GM23338 (cell line): ENCODE data around the gene APCDD1L. TPM values are rescaled to one million over a fixed set of nuclear protein-coding genes. Genes with fewer than 3 reads are reported as not detected.

Experiments used
- ATAC-seq: fragments of 200-7000 bp; cut with Tn5 transposase; 3 replicates; pipeline ENCODE4 v1.9.1; 2020
- DNase-seq: peaks from one replicate; pipeline ENCODE4 v3.0.0-alpha.2; 2015; ENCODE audit warnings: low spot score
- H2AFZ ChIP-seq: fragments of 200-600 bp; sonication (generic); 2 replicates; pipeline ENCODE4 v1.8.0; 2016; ENCODE audit warnings: antibody characterized with exemption, mild to moderate bottlenecking, moderate library complexity
- H3F3A ChIP-seq: fragments of 200-600 bp; sonication (generic); replicated peaks from 2 replicates; pipeline ENCODE4 v1.8.0; 2017; ENCODE audit warnings: antibody characterized with exemption, mixed run types, low read depth
- H3K27ac ChIP-seq: fragments of 200-600 bp; sonication (generic); 2 replicates; pipeline ENCODE4 v1.6.1; 2016; ENCODE audit warnings: low read depth
- H3K27me3 ChIP-seq: fragments of 200-600 bp; sonication (generic); 2 replicates; pipeline ENCODE4 v1.8.0; 2016; ENCODE audit warnings: mild to moderate bottlenecking, mixed run types, moderate library complexity; ENCODE audit not compliant: insufficient read depth
- H3K36me3 ChIP-seq: fragments of 200-600 bp; sonication (generic); 2 replicates; pipeline ENCODE4 v1.8.0; 2016; ENCODE audit warnings: mild to moderate bottlenecking; ENCODE audit not compliant: insufficient read depth
- H3K4me1 ChIP-seq: fragments of 200-600 bp; sonication (generic); 2 replicates; pipeline ENCODE4 v1.8.0; 2016; ENCODE audit warnings: mild to moderate bottlenecking, moderate library complexity; ENCODE audit not compliant: insufficient read depth
- H3K4me2 ChIP-seq: fragments of 200-600 bp; sonication (generic); 2 replicates; pipeline ENCODE4 v1.7.1; 2017; ENCODE audit warnings: mixed run types
- H3K4me3 ChIP-seq: fragments of 200-600 bp; sonication (generic); 2 replicates; pipeline ENCODE4 v1.6.1; 2016; ENCODE audit warnings: mixed run types
- H3K79me2 ChIP-seq: fragments of 200-600 bp; sonication (generic); replicated peaks from 2 replicates; pipeline ENCODE4 v1.8.0; 2017; ENCODE audit warnings: mild to moderate bottlenecking; ENCODE audit not compliant: insufficient read depth
- H3K9me2 ChIP-seq: fragments of 200-600 bp; sonication (generic); 2 replicates; pipeline ENCODE4 v1.8.0; 2017; ENCODE audit not compliant: insufficient read depth
- H4K20me1 ChIP-seq: fragments of 200-600 bp; sonication (generic); replicated peaks from 2 replicates; pipeline ENCODE4 v1.8.0; 2017; ENCODE audit warnings: mild to moderate bottlenecking; ENCODE audit not compliant: insufficient read depth
- H3K27ac Mint-ChIP-seq: 2 replicates; pipeline ENCODE4 v1.8.0; 2020; ENCODE audit warnings: inconsistent platforms, mild to moderate bottlenecking, moderate library complexity, mixed read lengths
- H3K27me3 Mint-ChIP-seq: 3 replicates; pipeline ENCODE4 v1.8.0; 2022; ENCODE audit warnings: low read depth, mild to moderate bottlenecking, moderate library complexity, mixed read lengths, inconsistent platforms; ENCODE audit not compliant: insufficient read depth, poor library complexity
- H3K36me3 Mint-ChIP-seq: 3 replicates; pipeline ENCODE4 v1.8.0; 2021; ENCODE audit warnings: low read depth, mild to moderate bottlenecking, inconsistent platforms, moderate library complexity, mixed read lengths
- H3K4me1 Mint-ChIP-seq: 3 replicates; pipeline ENCODE4 v1.8.0; 2020; ENCODE audit warnings: mild to moderate bottlenecking, inconsistent platforms, mixed read lengths
- H3K4me3 Mint-ChIP-seq: 3 replicates; pipeline ENCODE4 v1.8.0; 2021; ENCODE audit warnings: moderate library complexity, mild to moderate bottlenecking, inconsistent platforms, mixed read lengths
- H3K9me3 Mint-ChIP-seq: 3 replicates; pipeline ENCODE4 v1.8.0; 2020; ENCODE audit warnings: moderate library complexity, mild to moderate bottlenecking, inconsistent platforms, mixed read lengths
- CREB1 ChIP-seq: fragments of 250-450 bp; sonication (Bioruptor Pico); IDR thresholded peaks from 2 replicates; pipeline ENCODE4 v1.5.0; 2020; ENCODE audit warnings: low read depth, mild to moderate bottlenecking, moderate library complexity
- EZH2 ChIP-seq: fragments of 200-600 bp; sonication (generic); IDR thresholded peaks from one replicate; pipeline ENCODE4 v1.8.0; 2017; ENCODE audit warnings: antibody characterized with exemption, mild to moderate bottlenecking, low read depth; ENCODE audit not compliant: unreplicated experiment
- EZH2phosphoT487 ChIP-seq: fragments of 200-600 bp; sonication (generic); IDR thresholded peaks from one replicate; pipeline ENCODE4 v1.8.1; 2018; ENCODE audit warnings: antibody characterized with exemption; ENCODE audit not compliant: unreplicated experiment
- JUNB ChIP-seq: IDR thresholded peaks from one replicate; pipeline ENCODE4 v1.6.1; 2016; ENCODE audit warnings: antibody characterized with exemption; ENCODE audit not compliant: unreplicated experiment
- NANOG ChIP-seq: IDR thresholded peaks from 2 replicates; pipeline ENCODE4 v1.6.1; 2016; ENCODE audit warnings: antibody characterized with exemption, borderline replicate concordance
- POLR2AphosphoS5 ChIP-seq: IDR thresholded peaks from 2 replicates; pipeline ENCODE4 v1.6.1; 2016; ENCODE audit warnings: antibody characterized with exemption, low read depth
- STAT1 ChIP-seq: IDR thresholded peaks from one replicate; pipeline ENCODE4 v1.6.1; 2016; ENCODE audit warnings: antibody characterized with exemption; ENCODE audit not compliant: unreplicated experiment
- ZNF114 ChIP-seq: fragments of 250-450 bp; sonication (Bioruptor Pico); IDR thresholded peaks from 2 replicates; pipeline ENCODE4 v1.5.0; 2020; ENCODE audit warnings: mild to moderate bottlenecking, moderate library complexity
- ZNF331 ChIP-seq: fragments of 250-450 bp; sonication (Bioruptor Pico); IDR thresholded peaks from 2 replicates; pipeline ENCODE4 v1.5.0; 2020; ENCODE audit warnings: low read depth, mild to moderate bottlenecking, moderate library complexity
- polyA plus RNA-seq: library from polyadenylated mRNA; unstranded; fragments of >200 nt; fragmentation: Nextera tagmentation; extraction: Ambion mirVana; gene quantifications from 2 replicates; pipeline ENCODE4 v1.2.1, GENCODE V29; 2016
- total RNA-seq: library from RNA; depleted of rRNA; stranded (reverse); fragments of >200 nt; shearing (Covaris generic); gene quantifications from 2 replicates; pipeline ENCODE4 v1.2.3, GENCODE V29; 2014
- TF ChIP-seq, protein P1 (sequence below): fragments of 250-450 bp; sonication (Bioruptor Pico); IDR thresholded peaks from 2 replicates; pipeline ENCODE4 v1.5.0; 2020; ENCODE audit warnings: mild to moderate bottlenecking, moderate library complexity
- TF ChIP-seq, protein P2 (sequence below), 2 experiments: fragments of 200-600 bp in 1 of 2; sonication (generic) in 1 of 2; conservative IDR thresholded peaks; 2 replicates each; pipeline versions ENCODE4 v1.5.1 to v1.6.1; 2016 to 2017; ENCODE audit warnings: antibody characterized with exemption in 2 of 2, low read depth in 2 of 2, mild to moderate bottlenecking in 2 of 2, moderate library complexity in 1 of 2
- TF ChIP-seq, protein P3 (sequence below): IDR thresholded peaks from 2 replicates; pipeline ENCODE4 v1.6.1; 2016; ENCODE audit warnings: antibody characterized with exemption
- TF ChIP-seq, protein P4 (sequence below): IDR thresholded peaks from one replicate; pipeline ENCODE4 v1.6.1; 2018; ENCODE audit warnings: antibody characterized with exemption; ENCODE audit not compliant: unreplicated experiment

The APCDD1L gene
- total and polyA plus RNA-seq, 2 experiments from 2014 or later = 1.8 to 4.6 TPM

DNA sequence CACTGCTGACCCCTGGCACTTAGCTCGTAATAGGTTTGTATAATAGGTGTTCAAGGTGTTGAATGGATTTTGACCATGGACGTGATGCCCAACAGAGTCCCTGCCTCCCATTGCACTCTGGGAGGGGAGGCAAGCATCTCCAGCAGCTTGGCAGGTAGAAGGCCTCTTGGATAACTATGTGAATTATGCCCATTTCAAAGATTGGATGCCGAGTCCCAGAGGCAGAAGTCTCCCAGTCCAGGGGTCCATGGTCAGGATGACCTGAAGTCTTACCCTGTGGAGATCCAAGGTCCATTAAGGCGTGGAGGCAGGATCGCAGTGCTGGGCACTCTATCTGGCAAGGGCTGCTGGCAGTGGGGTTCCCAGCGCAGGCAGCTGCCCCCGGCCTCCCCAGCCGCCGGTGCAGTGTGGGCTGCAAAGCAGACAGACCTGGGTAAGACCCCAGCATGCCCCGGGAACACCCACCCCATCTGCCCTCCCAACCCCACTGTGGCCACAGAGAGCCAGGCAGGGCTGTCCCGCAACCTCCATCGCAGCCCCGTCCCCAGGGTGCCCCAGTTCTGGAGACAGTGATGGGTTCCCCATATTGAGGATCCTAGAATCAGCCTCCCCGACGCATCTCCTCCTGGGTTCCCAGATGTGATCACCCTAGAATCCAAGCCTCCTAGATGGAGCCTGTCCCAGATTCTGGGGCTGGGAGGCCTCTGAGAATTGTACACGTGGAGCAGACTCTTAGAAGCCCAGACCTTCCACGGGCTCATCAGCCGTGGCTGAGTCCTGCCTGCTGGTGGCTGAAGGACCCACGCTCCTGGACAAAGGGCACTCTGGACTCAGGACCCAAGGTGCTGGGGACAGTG is 44.6 kb downstream of the APCDD1L start:
- Histone ChIP-seq H3K9me2 (no peaks in the 10 kb centered on the region), H3K36me3 (no peaks in the 10 kb centered on the region), H3K27me3 (no peaks in the 10 kb centered on the region), H3K4me1 (no peaks in the 10 kb centered on the region), H3K4me2 (no peak overlapping the region), H3K27ac (no peak overlapping the region), H2AFZ (no peak overlapping the region), H4K20me1 (no peaks in the 10 kb centered on the region), H3F3A (no peaks in the 10 kb centered on the region), H3K4me3 (no peak overlapping the region), H3K79me2 (no peaks in the 10 kb centered on the region)
- Mint-ChIP-seq H3K36me3 (no peaks in the 10 kb centered on the region), H3K9me3 (no peaks in the 10 kb centered on the region; the same call in 2 of the 3 replicates), H3K27me3 (peaks cover 6% of the 10 kb centered on the region), H3K4me3 (no peak overlapping the region), H3K4me1 (peaks cover 5% of the 10 kb centered on the region; the same call in 2 of the 3 replicates), H3K27ac (no peak overlapping the region)
- TF ChIP-seq STAT1 (no peak), EZH2phosphoT487 (no peak), JUNB (no peak), EZH2 (no peak), NANOG (no peak), ZNF331 (CRISPR knock-in tag) (no peak), ZNF114 (CRISPR knock-in tag) (no peak), CREB1 (CRISPR knock-in tag) (no peak), POLR2AphosphoS5 (no peak)
- TF ChIP-seq, protein P1, sequence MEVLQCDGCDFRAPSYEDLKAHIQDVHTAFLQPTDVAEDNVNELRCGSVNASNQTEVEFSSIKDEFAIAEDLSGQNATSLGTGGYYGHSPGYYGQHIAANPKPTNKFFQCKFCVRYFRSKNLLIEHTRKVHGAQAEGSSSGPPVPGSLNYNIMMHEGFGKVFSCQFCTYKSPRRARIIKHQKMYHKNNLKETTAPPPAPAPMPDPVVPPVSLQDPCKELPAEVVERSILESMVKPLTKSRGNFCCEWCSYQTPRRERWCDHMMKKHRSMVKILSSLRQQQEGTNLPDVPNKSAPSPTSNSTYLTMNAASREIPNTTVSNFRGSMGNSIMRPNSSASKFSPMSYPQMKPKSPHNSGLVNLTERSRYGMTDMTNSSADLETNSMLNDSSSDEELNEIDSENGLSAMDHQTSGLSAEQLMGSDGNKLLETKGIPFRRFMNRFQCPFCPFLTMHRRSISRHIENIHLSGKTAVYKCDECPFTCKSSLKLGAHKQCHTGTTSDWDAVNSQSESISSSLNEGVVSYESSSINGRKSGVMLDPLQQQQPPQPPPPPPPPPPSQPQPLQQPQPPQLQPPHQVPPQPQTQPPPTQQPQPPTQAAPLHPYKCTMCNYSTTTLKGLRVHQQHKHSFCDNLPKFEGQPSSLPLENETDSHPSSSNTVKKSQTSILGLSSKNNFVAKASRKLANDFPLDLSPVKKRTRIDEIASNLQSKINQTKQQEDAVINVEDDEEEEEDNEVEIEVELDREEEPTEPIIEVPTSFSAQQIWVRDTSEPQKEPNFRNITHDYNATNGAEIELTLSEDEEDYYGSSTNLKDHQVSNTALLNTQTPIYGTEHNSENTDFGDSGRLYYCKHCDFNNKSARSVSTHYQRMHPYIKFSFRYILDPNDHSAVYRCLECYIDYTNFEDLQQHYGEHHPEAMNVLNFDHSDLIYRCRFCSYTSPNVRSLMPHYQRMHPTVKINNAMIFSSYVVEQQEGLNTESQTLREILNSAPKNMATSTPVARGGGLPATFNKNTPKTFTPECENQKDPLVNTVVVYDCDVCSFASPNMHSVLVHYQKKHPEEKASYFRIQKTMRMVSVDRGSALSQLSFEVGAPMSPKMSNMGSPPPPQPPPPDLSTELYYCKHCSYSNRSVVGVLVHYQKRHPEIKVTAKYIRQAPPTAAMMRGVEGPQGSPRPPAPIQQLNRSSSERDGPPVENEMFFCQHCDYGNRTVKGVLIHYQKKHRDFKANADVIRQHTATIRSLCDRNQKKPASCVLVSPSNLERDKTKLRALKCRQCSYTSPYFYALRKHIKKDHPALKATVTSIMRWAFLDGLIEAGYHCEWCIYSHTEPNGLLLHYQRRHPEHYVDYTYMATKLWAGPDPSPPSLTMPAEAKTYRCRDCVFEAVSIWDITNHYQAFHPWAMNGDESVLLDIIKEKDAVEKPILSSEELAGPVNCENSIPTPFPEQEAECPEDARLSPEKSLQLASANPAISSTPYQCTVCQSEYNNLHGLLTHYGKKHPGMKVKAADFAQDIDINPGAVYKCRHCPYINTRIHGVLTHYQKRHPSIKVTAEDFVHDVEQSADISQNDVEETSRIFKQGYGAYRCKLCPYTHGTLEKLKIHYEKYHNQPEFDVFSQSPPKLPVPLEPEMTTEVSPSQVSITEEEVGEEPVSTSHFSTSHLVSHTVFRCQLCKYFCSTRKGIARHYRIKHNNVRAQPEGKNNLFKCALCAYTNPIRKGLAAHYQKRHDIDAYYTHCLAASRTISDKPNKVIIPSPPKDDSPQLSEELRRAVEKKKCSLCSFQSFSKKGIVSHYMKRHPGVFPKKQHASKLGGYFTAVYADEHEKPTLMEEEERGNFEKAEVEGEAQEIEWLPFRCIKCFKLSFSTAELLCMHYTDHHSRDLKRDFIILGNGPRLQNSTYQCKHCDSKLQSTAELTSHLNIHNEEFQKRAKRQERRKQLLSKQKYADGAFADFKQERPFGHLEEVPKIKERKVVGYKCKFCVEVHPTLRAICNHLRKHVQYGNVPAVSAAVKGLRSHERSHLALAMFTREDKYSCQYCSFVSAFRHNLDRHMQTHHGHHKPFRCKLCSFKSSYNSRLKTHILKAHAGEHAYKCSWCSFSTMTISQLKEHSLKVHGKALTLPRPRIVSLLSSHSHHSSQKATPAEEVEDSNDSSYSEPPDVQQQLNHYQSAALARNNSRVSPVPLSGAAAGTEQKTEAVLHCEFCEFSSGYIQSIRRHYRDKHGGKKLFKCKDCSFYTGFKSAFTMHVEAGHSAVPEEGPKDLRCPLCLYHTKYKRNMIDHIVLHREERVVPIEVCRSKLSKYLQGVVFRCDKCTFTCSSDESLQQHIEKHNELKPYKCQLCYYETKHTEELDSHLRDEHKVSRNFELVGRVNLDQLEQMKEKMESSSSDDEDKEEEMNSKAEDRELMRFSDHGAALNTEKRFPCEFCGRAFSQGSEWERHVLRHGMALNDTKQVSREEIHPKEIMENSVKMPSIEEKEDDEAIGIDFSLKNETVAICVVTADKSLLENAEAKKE (CRISPR knock-in tag) = no peak
- TF ChIP-seq, protein P2, sequence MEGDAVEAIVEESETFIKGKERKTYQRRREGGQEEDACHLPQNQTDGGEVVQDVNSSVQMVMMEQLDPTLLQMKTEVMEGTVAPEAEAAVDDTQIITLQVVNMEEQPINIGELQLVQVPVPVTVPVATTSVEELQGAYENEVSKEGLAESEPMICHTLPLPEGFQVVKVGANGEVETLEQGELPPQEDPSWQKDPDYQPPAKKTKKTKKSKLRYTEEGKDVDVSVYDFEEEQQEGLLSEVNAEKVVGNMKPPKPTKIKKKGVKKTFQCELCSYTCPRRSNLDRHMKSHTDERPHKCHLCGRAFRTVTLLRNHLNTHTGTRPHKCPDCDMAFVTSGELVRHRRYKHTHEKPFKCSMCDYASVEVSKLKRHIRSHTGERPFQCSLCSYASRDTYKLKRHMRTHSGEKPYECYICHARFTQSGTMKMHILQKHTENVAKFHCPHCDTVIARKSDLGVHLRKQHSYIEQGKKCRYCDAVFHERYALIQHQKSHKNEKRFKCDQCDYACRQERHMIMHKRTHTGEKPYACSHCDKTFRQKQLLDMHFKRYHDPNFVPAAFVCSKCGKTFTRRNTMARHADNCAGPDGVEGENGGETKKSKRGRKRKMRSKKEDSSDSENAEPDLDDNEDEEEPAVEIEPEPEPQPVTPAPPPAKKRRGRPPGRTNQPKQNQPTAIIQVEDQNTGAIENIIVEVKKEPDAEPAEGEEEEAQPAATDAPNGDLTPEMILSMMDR (conservative IDR thresholded peaks at IDR 0.05; ENCODE audit: low read depth in 2 of 2) = no peak
- TF ChIP-seq, protein P3, sequence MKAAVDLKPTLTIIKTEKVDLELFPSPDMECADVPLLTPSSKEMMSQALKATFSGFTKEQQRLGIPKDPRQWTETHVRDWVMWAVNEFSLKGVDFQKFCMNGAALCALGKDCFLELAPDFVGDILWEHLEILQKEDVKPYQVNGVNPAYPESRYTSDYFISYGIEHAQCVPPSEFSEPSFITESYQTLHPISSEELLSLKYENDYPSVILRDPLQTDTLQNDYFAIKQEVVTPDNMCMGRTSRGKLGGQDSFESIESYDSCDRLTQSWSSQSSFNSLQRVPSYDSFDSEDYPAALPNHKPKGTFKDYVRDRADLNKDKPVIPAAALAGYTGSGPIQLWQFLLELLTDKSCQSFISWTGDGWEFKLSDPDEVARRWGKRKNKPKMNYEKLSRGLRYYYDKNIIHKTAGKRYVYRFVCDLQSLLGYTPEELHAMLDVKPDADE = no peak
- TF ChIP-seq, protein P4, sequence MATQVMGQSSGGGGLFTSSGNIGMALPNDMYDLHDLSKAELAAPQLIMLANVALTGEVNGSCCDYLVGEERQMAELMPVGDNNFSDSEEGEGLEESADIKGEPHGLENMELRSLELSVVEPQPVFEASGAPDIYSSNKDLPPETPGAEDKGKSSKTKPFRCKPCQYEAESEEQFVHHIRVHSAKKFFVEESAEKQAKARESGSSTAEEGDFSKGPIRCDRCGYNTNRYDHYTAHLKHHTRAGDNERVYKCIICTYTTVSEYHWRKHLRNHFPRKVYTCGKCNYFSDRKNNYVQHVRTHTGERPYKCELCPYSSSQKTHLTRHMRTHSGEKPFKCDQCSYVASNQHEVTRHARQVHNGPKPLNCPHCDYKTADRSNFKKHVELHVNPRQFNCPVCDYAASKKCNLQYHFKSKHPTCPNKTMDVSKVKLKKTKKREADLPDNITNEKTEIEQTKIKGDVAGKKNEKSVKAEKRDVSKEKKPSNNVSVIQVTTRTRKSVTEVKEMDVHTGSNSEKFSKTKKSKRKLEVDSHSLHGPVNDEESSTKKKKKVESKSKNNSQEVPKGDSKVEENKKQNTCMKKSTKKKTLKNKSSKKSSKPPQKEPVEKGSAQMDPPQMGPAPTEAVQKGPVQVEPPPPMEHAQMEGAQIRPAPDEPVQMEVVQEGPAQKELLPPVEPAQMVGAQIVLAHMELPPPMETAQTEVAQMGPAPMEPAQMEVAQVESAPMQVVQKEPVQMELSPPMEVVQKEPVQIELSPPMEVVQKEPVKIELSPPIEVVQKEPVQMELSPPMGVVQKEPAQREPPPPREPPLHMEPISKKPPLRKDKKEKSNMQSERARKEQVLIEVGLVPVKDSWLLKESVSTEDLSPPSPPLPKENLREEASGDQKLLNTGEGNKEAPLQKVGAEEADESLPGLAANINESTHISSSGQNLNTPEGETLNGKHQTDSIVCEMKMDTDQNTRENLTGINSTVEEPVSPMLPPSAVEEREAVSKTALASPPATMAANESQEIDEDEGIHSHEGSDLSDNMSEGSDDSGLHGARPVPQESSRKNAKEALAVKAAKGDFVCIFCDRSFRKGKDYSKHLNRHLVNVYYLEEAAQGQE = no peak
- no peak for DNase-seq
- no peak for ATAC-seq
